Activated T-cell treated with anti-CD3 and anti-CD28 coated beads, Interleukin-2, amount 50 U/mL, for 1 hour (primary cell): ENCODE data around the gene SMAP1.
"Not testable (repeated sequence)": the region's sequence is repeated elsewhere in the genome, so short reads cannot be mapped to it uniquely, and the experiment has no call there.

Experiments
- DNase-seq: peaks from one replicate; pipeline ENCODE4 v3.0.0-alpha.2; 2020

SMAP1 gene

DNA sequence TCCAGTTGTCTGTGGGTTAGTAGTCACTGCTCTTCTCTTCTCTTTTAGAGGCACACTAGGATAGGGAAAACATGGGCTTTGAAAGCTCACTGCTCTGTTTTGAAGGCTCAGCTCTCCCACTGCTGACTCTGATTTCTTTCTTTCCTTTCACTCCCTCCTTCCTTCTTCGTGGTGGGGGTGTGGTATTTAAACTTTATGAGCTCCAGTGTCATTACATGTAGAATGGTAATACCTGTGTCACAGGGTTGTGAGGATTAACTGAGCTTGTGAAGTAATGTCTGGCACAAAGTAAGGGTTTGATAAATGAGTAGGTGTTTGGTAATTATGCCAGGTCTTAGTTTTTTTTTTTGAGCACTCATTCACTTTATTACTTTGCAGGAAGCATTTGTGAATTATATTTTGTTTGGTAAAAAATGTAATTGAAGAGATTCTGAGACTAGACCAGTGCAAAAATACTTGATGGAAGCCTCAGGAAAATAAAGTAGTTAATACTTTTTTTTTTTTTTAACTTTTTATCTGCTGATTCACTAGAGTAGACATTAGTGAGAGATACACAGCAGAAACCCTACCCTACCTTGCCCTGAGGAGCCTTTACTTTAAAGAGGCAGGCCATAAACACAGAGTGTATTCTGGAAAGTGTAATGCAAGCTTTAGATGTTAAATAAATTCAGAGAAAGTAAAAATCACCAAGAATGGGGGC is 17.3 kb downstream of the SMAP1 start:
- no peak for DNase-seq

DNA sequence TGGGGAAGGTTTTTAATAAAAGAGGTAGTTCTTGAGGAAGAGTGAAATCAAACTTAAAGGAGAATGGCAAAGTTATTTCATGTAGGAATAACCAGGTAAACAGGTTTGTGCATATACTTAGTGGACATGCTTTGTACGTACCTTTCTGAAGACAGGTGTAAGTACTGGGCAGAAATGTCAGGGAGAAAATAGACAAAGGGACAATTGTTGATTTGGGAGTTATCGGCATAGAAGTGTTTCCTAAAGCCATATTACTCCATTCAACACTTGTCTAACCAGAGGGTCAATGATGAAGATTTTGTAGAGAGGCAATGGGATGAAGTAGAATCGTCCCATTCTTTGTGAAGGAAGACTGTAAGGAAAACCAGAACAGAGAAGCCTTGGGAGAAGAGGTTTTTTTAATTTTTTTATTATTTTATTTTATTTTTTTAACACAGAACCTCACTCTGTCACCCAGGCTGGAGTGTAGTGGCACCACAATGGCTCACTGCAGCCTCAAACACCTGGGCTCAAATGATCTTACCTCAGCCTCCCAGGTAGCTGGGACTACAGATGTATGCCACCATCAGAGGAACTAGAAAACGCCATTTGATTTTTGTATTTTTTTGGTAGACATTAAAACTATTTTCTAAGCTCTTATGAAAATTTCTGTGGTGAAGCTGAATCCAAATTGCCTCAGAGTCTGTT is 18.0 kb downstream of the SMAP1 start:
- no peak for DNase-seq

DNA sequence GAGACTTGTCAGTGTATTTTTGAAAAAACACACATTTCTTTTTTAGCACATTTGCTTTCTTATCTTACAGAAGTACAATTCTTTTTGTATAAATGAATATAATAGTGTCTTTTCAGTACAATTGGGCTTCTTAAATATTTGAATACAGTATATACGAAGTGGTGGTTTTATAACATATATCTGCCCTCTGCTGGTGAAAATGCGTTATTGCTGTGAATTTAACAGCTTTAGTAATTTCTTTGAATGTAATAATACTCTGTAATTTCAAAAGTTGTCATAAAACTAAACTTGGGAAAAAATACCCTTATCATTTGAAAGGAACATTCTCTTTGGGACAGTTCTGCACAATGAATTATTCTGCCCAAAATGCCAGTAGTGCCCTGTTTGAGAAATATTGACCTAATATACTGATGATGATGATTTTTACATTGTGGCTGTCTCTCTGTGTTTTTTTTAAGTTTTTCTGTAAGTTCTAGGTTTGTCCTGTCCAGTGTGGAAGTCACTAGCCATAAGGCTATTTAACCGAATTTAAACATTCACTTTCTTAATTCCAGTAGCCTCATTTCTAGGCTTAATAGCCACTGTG is 19.0 kb downstream of the SMAP1 start:
- no peak for DNase-seq

DNA sequence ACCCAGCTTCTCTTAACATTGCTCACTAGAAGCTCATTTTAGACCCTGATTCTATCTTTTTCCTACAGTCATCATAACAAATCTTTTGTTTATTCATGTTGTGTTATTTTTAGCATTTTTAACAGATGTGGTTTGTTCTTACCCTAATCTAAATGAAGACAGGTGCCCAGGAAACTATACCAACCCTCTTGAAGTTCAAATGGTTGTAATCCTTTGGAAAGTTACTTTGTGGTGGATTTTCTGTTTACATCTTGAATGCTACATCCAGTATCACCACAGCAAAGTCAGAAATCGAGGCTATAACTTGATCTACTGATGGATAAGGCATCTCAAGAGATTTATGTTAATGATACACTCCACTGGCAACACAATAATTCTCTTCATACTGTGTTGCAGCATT is 26.2 kb downstream of the SMAP1 start:
- no peak for DNase-seq

DNA sequence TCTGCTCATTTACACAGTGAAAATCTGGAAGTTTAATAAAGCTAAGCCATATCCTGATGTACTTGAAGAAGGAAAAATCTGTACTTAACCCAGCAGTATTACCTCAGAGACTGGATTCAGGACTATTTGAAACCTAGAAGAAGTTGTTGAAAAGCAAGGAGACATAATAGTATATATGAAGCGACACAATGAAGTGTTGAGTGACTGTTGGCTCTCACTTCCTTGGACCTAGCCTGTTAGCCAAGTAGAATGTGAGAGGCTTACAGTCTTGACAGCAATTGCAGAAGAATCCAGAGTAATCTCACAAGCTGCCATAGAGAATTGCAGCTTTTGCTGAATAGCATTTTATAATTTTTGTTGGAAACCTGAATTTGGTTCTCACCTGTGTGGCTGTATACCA is 26.7 kb downstream of the SMAP1 start:
- DNase-seq: no peak

DNA sequence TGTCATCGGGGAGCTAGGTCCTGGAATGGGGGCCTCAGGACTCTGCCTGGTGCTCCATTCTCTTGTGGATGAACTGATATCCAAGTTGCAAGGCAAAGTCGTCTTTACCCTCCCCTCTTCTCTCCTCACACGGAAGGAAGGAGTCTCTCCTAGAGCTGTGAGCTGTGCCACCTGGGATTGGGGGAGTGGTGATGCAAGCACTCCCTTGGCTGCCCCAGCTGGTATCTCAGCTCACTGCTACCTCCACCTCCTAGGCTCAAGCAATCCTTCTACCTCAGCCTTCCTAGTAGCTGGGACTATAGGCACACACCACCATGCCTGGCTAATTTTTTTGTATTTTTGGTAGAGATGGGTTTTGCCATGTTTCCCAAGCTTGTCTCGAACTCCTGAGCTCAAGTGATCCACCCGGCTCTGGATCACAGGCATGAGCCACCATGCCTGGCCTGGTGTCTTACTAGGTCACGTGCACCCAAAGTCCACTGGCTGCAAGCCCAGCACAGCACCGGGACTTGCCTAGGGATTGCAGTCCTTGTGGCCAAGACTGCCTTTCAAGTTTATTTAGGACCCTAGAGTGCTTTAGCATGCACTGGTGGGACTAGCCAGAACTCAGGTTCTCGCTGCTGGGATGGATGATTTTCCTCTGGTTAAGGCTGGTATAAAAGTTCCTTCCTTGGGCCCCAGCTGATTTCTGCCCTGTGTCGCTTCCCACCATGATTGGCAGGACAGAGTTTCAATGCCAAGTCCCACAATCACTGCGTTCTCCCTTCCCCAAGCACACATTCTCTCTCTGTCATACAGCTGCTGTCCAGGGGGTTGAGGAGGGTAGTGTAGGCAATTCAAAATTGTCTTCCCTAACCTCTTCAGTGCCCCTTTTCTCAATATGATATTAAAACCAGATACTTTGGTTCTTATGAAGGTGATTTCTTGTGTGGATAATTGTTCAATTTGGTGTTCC is 33.5 kb downstream of the SMAP1 start:
- DNase-seq: no peak

DNA sequence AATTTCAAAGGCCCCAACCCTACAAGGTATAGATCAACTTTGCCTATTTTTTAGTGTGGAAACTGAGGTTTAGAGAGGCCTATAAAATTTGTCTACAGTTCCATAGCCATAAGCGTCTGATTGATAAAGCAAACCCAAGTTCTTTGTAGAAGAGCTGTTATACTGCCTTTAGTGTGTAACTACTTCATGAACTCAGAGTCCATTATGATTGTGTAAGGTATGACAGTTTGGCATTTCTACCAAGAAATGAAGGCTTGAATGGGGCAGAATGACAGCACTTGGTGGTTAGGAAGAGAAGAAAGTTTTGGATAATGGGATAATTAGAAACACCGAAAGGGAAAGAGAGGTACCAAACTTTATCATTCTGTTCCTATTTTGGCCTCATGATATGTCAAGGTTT is 38.1 kb downstream of the SMAP1 start:
- DNase-seq: no peak

DNA sequence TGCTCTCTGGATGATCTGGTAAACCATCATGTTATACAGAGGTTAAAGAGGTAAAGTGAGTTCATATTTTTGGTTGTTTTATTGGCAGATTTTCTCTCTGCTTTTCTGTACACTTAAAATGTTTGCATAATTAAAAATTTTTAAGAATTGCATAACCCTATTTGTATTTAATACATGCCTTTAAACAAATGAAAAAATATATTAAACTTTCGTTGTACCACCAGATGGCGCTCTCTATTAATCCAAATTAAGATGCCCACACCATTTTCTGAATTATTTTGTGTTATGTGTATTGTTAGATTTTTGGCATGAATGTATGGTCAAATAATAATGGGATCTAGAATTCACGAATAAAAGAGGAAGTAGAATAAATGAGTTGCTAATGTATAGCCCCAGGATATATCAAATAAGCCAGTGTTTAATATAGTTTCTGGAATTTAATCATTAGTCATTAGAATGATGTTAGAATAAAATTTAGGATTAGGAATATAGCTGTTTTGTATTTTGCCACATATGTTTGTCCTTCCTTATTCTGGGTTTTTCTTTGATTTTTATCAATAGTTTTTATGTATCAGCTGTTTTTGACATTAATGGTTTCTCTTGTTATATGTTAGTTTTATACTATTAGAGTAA is 38.9 kb downstream of the SMAP1 start:
- no peak for DNase-seq

DNA sequence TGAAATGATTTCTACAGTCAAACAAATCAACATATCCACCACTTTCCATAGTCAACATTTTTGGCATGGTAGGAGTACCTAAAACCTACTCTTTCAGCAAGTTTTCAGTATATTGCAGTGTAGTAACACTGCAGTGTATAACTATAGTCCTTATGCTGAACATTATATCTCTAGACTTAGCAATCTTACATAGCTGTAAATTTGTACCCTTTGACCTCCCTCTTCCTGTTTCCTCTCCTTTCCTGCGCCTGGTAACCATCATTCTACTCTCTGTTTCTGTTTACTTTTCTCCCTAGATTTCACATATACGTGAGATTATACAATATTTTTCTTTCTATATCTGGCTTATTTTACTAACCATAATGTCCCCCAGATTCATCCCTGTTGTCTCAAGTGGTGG is 40.2 kb downstream of the SMAP1 start:
- DNase-seq: no peak

DNA sequence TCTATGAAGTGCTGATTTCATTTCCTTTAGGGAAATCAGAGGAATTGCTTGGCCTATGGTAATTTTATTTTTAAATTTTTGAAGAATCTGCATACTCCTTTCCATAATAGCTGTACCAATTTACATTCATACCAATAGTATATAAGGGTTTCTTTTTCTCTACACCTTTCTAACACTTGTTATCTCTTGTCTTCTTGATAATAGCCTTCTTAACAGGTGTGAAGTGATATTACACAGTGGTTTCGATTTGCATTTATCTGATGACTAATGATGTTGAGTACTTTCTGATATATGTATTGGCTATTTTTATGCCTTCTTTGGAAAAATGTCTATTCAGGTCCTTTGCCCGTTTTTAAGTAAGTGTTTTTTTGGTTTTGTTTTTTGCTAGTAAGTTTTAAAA is 40.8 kb downstream of the SMAP1 start:
- no peak for DNase-seq

DNA sequence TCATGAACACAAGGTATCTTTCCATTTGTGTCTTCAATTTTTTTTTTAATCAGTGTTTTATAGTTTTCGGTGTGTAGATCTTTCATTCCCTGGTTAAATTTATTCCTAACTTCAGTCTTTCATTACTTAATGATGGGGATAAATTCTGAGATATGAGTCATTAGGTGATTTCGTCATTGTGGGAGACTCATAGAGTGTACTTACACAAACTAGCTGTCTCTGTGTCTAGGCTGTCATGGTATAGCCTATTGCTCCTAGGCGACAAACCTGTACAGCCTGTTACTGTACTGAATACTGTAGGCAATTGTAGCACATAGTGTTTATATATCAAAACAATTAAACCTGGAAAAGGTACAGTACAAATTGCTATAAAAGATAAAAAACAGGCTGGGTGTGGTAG is 42.1 kb downstream of the SMAP1 start:
- no peak for DNase-seq

DNA sequence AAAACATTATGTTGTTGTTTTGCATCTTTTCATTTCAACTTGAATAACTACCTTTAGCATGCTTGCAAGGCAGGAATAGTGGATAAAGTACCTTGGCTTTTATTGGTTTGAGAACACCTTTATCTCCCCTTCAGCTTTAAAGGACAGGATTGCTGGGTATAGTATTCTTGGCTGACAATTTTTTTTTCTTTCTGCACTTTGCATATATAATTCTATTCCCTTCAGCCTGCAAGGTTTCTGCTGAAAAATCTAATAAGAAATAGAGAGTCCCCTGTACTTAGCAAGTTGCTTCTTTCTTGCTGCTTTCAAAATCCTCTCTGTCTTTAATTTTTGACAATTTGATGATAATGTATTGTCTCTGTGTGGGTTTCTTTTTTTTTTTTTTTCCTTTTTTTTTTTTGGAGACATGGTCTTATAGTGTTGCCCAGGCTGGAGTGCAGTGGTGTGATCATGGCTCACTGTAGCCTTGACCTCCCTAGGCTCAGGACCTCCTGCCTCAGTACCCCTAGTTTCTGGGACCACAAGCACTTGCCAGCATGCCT is 47.1 kb downstream of the SMAP1 start:
- no peak for DNase-seq

DNA sequence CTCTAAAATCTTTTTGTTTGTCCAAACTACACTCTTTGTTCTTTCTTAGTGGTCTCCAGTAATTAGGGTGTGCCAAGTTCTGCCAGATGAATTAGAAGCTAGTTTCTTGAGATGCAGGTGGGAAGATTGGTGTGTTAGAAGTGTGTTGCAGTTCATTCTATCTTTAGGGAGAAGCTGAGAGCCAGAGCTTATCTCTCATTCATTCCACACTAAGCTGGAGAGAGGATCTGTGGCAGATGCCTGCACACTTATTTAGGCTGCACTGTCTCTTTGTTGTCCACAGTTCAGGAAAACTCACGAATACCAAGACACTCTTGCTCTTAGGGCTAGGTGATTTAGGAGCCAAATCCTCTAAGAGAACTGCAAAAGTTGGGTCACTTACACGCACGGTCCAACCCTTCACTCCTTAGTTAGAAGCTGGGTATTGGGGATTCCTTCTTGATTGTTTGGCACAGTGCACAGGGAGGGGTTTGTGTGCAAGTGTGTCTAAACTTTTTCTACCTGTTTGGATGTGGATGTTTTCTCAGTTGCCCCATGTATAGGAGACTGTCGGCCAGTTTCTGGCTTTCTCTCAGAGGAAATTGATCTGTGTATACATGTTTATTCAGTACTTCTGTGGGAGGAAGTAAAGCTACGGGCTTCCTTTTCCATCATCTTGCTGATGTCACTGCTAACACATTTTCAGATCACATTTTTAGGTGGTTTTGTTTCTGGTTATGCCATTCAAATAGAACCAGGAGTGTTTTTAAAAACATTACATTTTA is 49.5 kb downstream of the SMAP1 start:
- no peak for DNase-seq

DNA sequence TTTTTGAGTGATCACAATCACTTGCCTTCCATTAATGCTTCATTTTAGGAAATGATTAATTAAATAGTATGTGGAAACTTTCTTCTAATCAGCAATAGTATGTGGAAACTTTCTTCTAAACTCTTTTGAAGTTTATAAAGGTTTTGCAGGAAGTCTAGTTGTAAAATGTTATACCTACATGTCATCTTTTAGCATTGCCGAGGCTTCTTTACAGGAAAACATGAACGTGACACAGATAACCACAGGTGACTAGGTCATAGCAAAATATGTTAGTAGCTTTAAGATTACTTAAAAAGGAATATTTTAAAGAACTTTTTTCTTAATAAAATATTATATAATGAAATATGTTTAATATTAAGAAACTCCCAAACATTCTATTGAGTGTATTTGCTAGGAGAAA is 56.8 kb downstream of the SMAP1 start:
- DNase-seq: no peak

DNA sequence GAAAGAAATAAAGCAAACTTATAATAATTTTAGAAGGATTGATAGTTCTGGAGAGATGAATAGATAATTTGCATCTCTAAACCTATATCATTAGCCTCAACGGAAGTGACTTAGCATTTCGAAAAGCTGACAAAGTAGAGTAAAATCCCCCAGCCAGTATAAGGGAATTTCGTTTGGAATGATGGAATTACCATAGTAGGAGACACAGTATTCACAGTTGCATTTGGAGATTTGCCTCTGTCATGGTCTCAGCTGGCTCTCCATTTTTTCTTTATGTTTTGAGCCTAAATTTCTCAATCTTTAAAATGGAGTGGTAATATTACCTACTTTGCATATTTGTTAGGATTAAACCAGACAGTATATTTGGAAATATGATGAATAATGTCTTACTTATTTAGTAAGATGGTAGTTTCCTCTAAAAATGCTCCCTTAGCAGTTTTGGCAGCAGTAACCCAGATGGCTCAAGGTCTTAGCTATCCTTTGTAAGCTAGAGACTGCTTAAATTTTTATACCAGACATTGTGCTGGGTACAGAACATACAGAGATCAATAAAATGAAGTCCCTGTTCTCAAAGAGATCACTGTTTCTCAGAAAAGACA is 58.2 kb downstream of the SMAP1 start:
- DNase-seq: no peak

DNA sequence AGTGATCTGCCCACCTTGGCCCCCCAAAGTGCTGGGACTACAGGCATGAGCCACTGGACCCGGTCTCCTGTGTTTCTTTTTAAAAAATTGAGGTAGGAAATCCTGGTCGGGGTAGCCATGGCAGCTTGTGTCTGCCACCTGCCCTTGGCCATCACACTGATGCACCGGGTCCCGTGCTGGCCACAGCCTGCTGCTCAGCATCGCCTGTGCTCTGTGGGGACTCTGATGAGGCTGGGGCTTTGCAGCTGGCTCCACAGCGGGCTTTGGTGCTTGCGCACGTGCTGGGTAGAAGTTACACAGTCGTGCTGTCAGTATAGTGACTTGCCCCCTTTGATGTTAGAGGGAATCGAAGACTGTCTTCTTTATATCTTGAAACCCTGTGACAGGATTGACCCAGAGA is 66.7 kb downstream of the SMAP1 start:
- no peak for DNase-seq

DNA sequence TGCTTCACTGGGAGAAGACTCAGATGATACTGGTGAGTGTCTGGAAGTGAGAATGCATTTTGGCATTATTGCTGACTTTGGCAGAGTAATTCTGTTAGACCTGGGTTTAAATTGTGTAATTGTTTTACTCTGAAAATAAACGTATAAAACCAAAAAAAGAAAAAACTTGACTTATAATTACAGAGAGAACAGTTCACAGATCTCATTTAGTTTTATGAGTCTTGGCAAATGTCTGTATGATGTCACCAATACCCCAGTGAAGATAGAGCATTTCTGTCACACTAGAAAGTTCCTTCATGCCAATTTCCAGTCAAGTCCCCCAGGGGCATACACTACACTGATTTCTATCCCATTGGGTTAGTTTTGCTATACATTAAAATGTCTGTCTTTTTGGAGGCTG is 67.3 kb downstream of the SMAP1 start:
- DNase-seq: no peak

DNA sequence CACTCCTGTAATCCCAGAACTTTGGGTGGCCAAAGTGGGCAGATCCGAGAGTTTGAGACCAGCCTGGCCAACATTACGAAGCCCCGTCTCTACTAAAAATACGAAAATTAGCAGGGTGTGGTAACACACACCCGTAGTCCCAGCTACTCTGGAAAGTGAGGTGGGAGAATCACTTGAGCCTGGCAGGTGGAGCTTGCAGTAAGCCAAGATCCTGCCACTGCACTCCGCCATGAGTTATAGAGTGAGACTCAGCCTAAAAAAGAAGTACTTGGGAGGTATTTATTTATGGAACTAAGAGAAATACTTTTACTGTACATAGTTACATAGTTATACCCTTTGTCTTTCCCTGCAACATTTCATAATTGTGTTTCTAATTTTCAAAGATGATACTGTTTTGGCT is 67.8 kb downstream of the SMAP1 start:
- DNase-seq: no peak

DNA sequence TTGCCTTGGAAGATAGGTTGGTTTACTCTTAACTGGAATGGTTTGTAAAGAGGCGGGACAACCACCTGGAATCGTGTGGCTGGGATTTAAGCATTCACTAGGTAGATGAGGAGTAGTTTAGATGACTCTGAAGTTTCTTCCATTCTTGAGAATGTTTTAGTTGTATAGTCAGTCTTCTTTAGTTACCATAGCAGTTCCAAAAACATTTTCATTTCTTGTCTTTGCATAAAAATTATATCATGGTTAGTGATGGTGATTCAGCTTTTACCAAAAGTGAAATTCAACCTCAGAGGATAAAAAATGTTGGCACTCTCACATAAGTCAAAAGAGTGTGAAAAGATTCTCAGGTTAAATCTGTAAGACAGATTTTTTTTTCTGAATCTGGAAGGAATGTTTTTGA is 70.3 kb downstream of the SMAP1 start:
- no peak for DNase-seq

DNA sequence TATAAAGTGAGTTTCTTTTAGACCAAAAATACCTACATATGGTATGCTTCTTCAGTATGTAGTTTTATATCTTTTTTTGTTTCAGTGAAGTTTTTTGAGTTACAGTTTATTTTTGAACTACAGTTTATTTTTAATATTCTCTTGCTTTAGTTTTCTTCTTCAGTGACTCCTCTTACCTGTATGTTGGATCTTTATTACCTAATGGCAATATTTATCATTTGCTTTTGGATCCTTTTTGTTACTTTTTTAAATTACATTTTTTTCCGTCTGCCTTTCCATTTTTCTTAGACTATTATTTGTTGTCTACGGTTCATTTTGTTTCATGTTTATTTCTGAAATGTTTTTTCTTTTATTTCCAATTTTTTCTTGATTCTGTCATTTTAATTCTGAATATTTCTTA is 71.9 kb downstream of the SMAP1 start:
- DNase-seq: no peak

DNA sequence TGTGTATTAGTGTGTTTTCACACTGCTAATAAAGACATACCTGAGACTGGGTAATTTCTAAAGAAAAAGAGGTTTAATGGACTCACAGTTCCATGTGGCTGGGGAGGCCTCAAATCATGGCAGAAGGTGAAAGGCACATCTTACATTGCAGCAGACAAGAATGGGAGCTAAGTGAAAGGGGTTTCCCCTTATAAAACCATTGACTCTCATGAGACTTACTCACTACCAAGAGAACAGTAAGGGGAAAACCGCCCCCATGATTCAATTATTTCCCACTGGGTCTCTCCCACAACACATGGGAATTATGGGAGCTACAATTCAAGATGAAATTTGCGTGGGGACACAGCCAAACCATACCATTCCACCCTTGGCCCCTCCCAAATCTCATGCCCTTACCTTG is 73.1 kb downstream of the SMAP1 start:
- DNase-seq: not testable (repeated sequence)
